HEK293 (cell line): ENCODE measurements around the gene FASN.

Source experiments
- CTCF ChIA-PET: fragments of 350-600 bp; formaldehyde crosslinking; extraction: SDS; loops from one replicate; lab custom pipeline; 2021; ENCODE audit warnings: antibody characterized with exemption; lab: Yijun Ruan, JAX
- POLR2A ChIA-PET: fragments of 300-600 bp; formaldehyde crosslinking; extraction: SDS; loops from one replicate; lab custom pipeline; 2020; ENCODE audit warnings: antibody characterized with exemption, inconsistent platforms; lab: Yijun Ruan, JAX
- H3K27ac ChIP-seq: fragments of 200-500 bp; sonication (Bioruptor generic); 2 replicates; pipeline ENCODE4 v1.5.1; 2014; ENCODE audit warnings: low read depth, low read length, control low read depth, inconsistent platforms; ENCODE audit errors: extremely low read depth
- H3K36me3 ChIP-seq, 2 experiments: fragments of 200-500 bp in 1 of 2; sonication (Bioruptor generic) in 1 of 2; 1 replicate in 1 of 2; 2 replicates in 1 of 2; pipeline ENCODE4 v1.5.1; 2014 to 2017; ENCODE audit warnings: inconsistent platforms in 2 of 2, low read length in 2 of 2; ENCODE audit not compliant: control insufficient read depth in 2 of 2, insufficient read depth in 1 of 2
- H3K4me1 ChIP-seq: fragments of 200-500 bp; sonication (Bioruptor generic); 2 replicates; pipeline ENCODE4 v1.5.1; 2014; ENCODE audit warnings: mild to moderate bottlenecking, low read length, inconsistent platforms; ENCODE audit not compliant: control insufficient read depth, insufficient read depth
- H3K4me3 ChIP-seq: 2 replicates; pipeline ENCODE4 v1.5.1; 2011; ENCODE audit warnings: low read depth, mild to moderate bottlenecking, control low read depth, low read length, moderate library complexity
- H3K9me3 ChIP-seq: fragments of 200-500 bp; sonication (Bioruptor generic); 2 replicates; pipeline ENCODE4 v1.5.1; 2014; ENCODE audit warnings: low read depth, low read length, inconsistent platforms; ENCODE audit not compliant: control insufficient read depth, insufficient read depth
- BCL11B ChIP-seq: fragments of 450-650 bp; formaldehyde crosslinking; IDR thresholded peaks from 2 replicates; pipeline ENCODE4 v1.5.1; 2016; ENCODE audit warnings: low read depth, missing biosample characterization, missing genetic modification characterization
- GLIS1 ChIP-seq: fragments of 450-650 bp; formaldehyde crosslinking; IDR thresholded peaks from 2 replicates; pipeline ENCODE4 v1.5.1; 2016; ENCODE audit warnings: missing biosample characterization, missing genetic modification characterization
- GLIS2 ChIP-seq: fragments of 450-650 bp; formaldehyde crosslinking; IDR thresholded peaks from 2 replicates; pipeline ENCODE4 v1.5.1; 2016; ENCODE audit warnings: missing biosample characterization, missing genetic modification characterization
- HOXD13 ChIP-seq: sonication (generic); formaldehyde crosslinking; IDR thresholded peaks from 2 replicates; pipeline ENCODE4 v1.8.0; 2022; ENCODE audit warnings: missing genetic modification reagents, borderline replicate concordance
- RBAK ChIP-seq: fragments of 450-650 bp; formaldehyde crosslinking; IDR thresholded peaks from 2 replicates; pipeline ENCODE4 v1.5.1; 2016; ENCODE audit warnings: missing biosample characterization, missing genetic modification characterization
- SP2 ChIP-seq: fragments of 450-650 bp; formaldehyde crosslinking; IDR thresholded peaks from 2 replicates; pipeline ENCODE4 v1.5.1; 2016; ENCODE audit warnings: missing biosample characterization, missing genetic modification characterization
- SP3 ChIP-seq: fragments of 450-650 bp; formaldehyde crosslinking; IDR thresholded peaks from 2 replicates; pipeline ENCODE4 v1.5.1; 2016; ENCODE audit warnings: missing biosample characterization, missing genetic modification characterization
- SP7 ChIP-seq: fragments of 450-650 bp; formaldehyde crosslinking; IDR thresholded peaks from 2 replicates; pipeline ENCODE4 v1.5.1; 2016; ENCODE audit warnings: missing biosample characterization, missing genetic modification characterization
- ZBTB17 ChIP-seq: fragments of 450-650 bp; formaldehyde crosslinking; IDR thresholded peaks from 2 replicates; pipeline ENCODE4 v1.5.1; 2016; ENCODE audit warnings: missing biosample characterization, missing genetic modification characterization
- ZBTB26 ChIP-seq: fragments of 450-650 bp; formaldehyde crosslinking; optimal IDR thresholded peaks from 2 replicates; pipeline ENCODE3; 2016; ENCODE audit warnings: missing biosample characterization, mild to moderate bottlenecking, missing genetic modification characterization
- ZFP69B ChIP-seq: fragments of 450-650 bp; formaldehyde crosslinking; IDR thresholded peaks from 2 replicates; pipeline ENCODE4 v1.5.1; 2016; ENCODE audit warnings: missing biosample characterization, missing genetic modification characterization
- ZIC2 ChIP-seq: fragments of 450-650 bp; formaldehyde crosslinking; IDR thresholded peaks from 2 replicates; pipeline ENCODE4 v1.5.1; 2016; ENCODE audit warnings: missing biosample characterization, missing genetic modification characterization
- ZNF146 ChIP-seq: fragments of 450-650 bp; formaldehyde crosslinking; IDR thresholded peaks from 2 replicates; pipeline ENCODE4 v1.5.1; 2016; ENCODE audit warnings: missing biosample characterization, missing genetic modification characterization
- ZNF335 ChIP-seq: fragments of 450-650 bp; formaldehyde crosslinking; conservative IDR thresholded peaks from 2 replicates; pipeline ENCODE4 v1.5.1; 2016; ENCODE audit warnings: missing biosample characterization, missing genetic modification characterization
- ZNF341 ChIP-seq: fragments of 450-650 bp; formaldehyde crosslinking; IDR thresholded peaks from 2 replicates; pipeline ENCODE4; 2016; ENCODE audit warnings: low read depth, missing biosample characterization, missing genetic modification characterization
- ZNF394 ChIP-seq: fragments of 450-650 bp; formaldehyde crosslinking; IDR thresholded peaks from 2 replicates; pipeline ENCODE4 v1.5.1; 2016; ENCODE audit warnings: missing biosample characterization, missing genetic modification characterization, mild to moderate bottlenecking, moderate library complexity, borderline replicate concordance
- ZNF529 ChIP-seq: fragments of 450-650 bp; formaldehyde crosslinking; IDR thresholded peaks from 2 replicates; pipeline ENCODE4 v1.5.1; 2017; ENCODE audit warnings: missing genetic modification characterization, missing biosample characterization; ENCODE audit not compliant: insufficient replicate concordance
- ZNF600 ChIP-seq: fragments of 450-650 bp; formaldehyde crosslinking; IDR thresholded peaks from 2 replicates; pipeline ENCODE4 v1.5.1; 2016; ENCODE audit warnings: missing biosample characterization, missing genetic modification characterization
- ZNF658 ChIP-seq: fragments of 450-650 bp; formaldehyde crosslinking; IDR thresholded peaks from 2 replicates; pipeline ENCODE4; 2016; ENCODE audit warnings: missing biosample characterization, missing genetic modification characterization
- TF ChIP-seq, protein P1 (sequence below): fragments of 450-650 bp; formaldehyde crosslinking; IDR thresholded peaks from 2 replicates; pipeline ENCODE4 v1.5.1; 2016; ENCODE audit warnings: missing biosample characterization, missing genetic modification characterization
- TF ChIP-seq, protein P2 (sequence below): fragments of 450-650 bp; formaldehyde crosslinking; IDR thresholded peaks from 2 replicates; pipeline ENCODE4 v1.5.1; 2016; ENCODE audit warnings: missing biosample characterization, missing genetic modification characterization

Gene FASN

GRCh38 chr17:82035956-82036633 is 61.9 kb downstream of the FASN start:
- CTCF ChIA-PET: interaction anchor here (0.6 to 7.2 kb wide), 7 partner anchors 8 to 360 kb away, joined by 3 to 42 read pairs (median 3); partner anchors contain the start of genes CENPX and LRRC45
- TF ChIP-seq BCL11B (tag by site-specific recombination) (0 out of 2 replicates have a peak, but pooled peaks have one; percentile 8), ZNF658 (tag by site-specific recombination) (no peak), GLIS1 (tag by site-specific recombination) (no peak)
- TF ChIP-seq, all 188 proteins: peak for 1
- peaks cover 0 to 35% of the 10 kb centered on the region in 2 experiments; a peak in 1 of 3 replicates for H3K36me3 ChIP-seq
- peak overlapping the region; percentile 83; the same call in 1 of the 2 replicates for H3K27ac ChIP-seq
- peak overlapping the region; percentile 64; the same call in 1 of the 2 replicates for H3K4me3 ChIP-seq
- peaks cover 10% of the 10 kb centered on the region for H3K4me1 ChIP-seq
- POLR2A ChIA-PET: interaction anchor here (1.0 to 1.7 kb wide), 4 partner anchors 13 to 333 kb away, joined by 3 to 5 read pairs (median 4); partner anchors contain the start of genes CENPX and MRPL12
- H3K9me3 ChIP-seq: no peaks in the 10 kb centered on the region

DNA sequence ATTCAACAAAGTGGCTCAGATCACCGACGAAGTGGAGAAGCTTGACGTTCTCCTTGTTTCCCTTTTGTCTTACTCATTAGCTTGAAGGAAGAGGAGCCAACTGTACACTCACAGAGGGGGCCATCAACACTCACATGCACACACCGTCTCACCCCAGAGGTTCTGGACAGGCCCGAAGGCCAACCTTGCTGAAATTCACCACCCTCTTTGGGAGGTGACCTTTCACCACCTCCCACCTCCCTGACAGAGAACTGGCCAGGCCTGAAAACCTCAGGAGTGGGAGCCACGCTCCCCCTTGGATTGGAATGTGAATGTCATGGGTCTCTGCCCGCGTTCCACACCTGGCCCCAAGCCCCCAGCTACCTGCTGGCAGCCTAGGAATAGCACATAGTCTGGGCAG is 62.5 kb downstream of the FASN start:
- H3K9me3 ChIP-seq: no peaks in the 10 kb centered on the region
- H3K4me1 ChIP-seq: peaks cover 10% of the 10 kb centered on the region
- TF ChIP-seq ZNF335 (tag by site-specific recombination) (no peak), ZNF394 (tag by site-specific recombination) (peak; percentile 48; the same call in 1 of the 2 replicates), ZBTB17 (tag by site-specific recombination) (peak; percentile 19; the same call in 1 of the 2 replicates), ZNF600 (tag by site-specific recombination) (0 out of 2 replicates have a peak, but pooled peaks have one; percentile 13)
- TF ChIP-seq, protein P1, sequence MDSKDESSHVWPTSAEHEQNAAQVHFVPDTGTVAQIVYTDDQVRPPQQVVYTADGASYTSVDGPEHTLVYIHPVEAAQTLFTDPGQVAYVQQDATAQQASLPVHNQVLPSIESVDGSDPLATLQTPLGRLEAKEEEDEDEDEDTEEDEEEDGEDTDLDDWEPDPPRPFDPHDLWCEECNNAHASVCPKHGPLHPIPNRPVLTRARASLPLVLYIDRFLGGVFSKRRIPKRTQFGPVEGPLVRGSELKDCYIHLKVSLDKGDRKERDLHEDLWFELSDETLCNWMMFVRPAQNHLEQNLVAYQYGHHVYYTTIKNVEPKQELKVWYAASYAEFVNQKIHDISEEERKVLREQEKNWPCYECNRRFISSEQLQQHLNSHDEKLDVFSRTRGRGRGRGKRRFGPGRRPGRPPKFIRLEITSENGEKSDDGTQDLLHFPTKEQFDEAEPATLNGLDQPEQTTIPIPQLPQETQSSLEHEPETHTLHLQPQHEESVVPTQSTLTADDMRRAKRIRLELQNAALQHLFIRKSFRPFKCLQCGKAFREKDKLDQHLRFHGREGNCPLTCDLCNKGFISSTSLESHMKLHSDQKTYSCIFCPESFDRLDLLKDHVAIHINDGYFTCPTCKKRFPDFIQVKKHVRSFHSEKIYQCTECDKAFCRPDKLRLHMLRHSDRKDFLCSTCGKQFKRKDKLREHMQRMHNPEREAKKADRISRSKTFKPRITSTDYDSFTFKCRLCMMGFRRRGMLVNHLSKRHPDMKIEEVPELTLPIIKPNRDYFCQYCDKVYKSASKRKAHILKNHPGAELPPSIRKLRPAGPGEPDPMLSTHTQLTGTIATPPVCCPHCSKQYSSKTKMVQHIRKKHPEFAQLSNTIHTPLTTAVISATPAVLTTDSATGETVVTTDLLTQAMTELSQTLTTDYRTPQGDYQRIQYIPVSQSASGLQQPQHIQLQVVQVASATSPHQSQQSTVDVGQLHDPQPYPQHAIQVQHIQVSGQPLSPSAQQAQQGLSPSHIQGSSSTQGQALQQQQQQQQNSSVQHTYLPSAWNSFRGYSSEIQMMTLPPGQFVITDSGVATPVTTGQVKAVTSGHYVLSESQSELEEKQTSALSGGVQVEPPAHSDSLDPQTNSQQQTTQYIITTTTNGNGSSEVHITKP (tag by site-specific recombination): peak; percentile 95
- no peak overlapping the region for H3K4me3 ChIP-seq
- H3K27ac ChIP-seq: no peak overlapping the region
- peaks cover 0 to 35% of the 10 kb centered on the region in 2 experiments; a peak in 1 of 3 replicates for H3K36me3 ChIP-seq
- ChIA-PET POLR2A (interaction anchor here (1.0 to 1.8 kb wide), 7 partner anchors 13 to 76 kb away, joined by 3 to 7 read pairs (median 4); partner anchors contain the start of gene CENPX), CTCF (interaction anchor here (0.6 to 7.2 kb wide), 9 partner anchors 8 to 360 kb away, joined by 3 to 42 read pairs (median 3); partner anchors contain the start of genes CENPX and LRRC45)

DNA sequence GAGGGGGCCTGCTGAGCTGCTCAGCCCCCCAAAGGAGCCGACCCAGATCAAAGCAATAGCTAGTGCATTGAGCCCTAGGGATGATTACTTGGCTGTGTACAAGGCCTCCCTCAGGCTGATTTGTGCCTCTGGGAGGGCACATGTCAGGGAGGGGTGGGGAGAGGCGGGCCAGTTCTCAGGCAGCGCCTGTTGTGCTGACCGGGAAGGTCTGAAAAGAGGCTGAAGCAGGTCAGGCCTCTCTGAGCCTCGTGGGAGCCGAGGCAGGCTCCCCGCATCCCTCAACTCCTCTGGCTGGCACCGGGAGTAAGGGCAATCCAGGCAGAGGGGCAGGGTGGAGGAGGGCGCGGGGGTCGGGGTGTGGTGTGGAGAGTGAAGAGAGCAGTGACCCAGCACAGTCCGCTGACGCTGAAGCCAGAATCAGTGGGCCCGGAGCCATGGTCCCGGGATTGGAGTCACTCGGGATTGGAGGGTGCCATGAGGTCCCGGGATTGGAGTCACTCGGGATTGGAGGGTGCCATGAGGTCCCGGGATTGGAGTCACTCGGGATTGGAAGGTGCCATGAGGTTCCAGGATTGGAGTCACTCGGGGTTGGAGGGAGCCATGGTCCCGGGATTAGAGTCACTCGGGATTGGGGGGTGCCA is 63.5 kb downstream of the FASN start:
- CTCF ChIA-PET: interaction anchor here (1.0 to 7.2 kb wide), 6 partner anchors 9 to 120 kb away, joined by 3 to 42 read pairs (median 4); partner anchors contain the start of genes CENPX and LRRC45
- Histone ChIP-seq H3K4me1 (peaks cover 10% of the 10 kb centered on the region), H3K9me3 (no peaks in the 10 kb centered on the region), H3K27ac (peak overlapping the region; percentile 29), H3K36me3 (peaks cover 0 to 41% of the 10 kb centered on the region in 2 experiments; a peak in 1 of 3 replicates), H3K4me3 (no peak overlapping the region)
- POLR2A ChIA-PET: interaction anchor here (1.1 to 6.0 kb wide), 7 partner anchors 12 to 75 kb away, joined by 3 to 56 read pairs (median 5); partner anchors contain the start of genes CENPX, GPS1, LRRC45 and RFNG
- peak; percentile 93 for TF ChIP-seq SP2 (tag by site-specific recombination)
- TF ChIP-seq, protein P2, sequence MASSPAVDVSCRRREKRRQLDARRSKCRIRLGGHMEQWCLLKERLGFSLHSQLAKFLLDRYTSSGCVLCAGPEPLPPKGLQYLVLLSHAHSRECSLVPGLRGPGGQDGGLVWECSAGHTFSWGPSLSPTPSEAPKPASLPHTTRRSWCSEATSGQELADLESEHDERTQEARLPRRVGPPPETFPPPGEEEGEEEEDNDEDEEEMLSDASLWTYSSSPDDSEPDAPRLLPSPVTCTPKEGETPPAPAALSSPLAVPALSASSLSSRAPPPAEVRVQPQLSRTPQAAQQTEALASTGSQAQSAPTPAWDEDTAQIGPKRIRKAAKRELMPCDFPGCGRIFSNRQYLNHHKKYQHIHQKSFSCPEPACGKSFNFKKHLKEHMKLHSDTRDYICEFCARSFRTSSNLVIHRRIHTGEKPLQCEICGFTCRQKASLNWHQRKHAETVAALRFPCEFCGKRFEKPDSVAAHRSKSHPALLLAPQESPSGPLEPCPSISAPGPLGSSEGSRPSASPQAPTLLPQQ (tag by site-specific recombination): peak; percentile 80
- TF ChIP-seq SP3 (tag by site-specific recombination): peak; percentile 28
- TF ChIP-seq ZNF146: peak; percentile 71
- TF ChIP-seq ZIC2 (tag by site-specific recombination): peak; percentile 84
- TF ChIP-seq ZNF341 (tag by site-specific recombination): peak; percentile 50
- peak; percentile 87 for TF ChIP-seq ZNF600 (tag by site-specific recombination)
- TF ChIP-seq RBAK (tag by site-specific recombination): no peak
- TF ChIP-seq ZNF529 (tag by site-specific recombination): no peak
- TF ChIP-seq SP7 (tag by site-specific recombination): peak; percentile 27; the same call in 1 of the 2 replicates
- TF ChIP-seq ZFP69B (tag by site-specific recombination): peak; percentile 74; the same call in 1 of the 2 replicates
- peak; percentile 18 for TF ChIP-seq ZBTB26 (tag by site-specific recombination)
- 0 out of 2 replicates have a peak, but pooled peaks have one; percentile 27 for TF ChIP-seq BCL11B (tag by site-specific recombination)
- 0 out of 2 replicates have a peak, but pooled peaks have one; percentile 14 for TF ChIP-seq GLIS2 (tag by site-specific recombination)
- no peak for TF ChIP-seq HOXD13 (CRISPR knock-in tag)
